ENCODE results near the gene CAMTA1.

The CAMTA1 gene

DNA sequence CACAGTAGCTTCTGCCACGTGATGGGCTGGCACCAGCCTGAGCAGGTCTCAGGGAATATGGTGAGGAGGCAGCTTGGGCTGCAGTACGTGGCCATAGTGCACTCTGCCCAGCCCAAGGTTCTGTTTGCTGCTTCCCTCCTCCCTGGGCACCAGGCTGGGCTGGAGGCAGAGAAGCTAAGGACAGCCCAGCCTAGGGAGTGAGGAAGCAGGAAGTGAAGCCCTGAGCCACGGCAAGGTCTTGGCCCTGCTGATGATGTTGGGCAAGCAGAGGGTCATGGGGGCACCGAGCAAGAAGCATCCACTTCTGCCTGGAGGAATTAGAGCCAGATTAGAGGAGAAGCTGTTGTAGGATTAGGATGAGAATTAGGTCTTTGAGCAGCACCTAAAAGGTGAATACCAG lies 659.1 kb downstream of the CAMTA1 start:
- H3K9me3 Mint-ChIP-seq: no peaks in the 10 kb centered on the region

DNA sequence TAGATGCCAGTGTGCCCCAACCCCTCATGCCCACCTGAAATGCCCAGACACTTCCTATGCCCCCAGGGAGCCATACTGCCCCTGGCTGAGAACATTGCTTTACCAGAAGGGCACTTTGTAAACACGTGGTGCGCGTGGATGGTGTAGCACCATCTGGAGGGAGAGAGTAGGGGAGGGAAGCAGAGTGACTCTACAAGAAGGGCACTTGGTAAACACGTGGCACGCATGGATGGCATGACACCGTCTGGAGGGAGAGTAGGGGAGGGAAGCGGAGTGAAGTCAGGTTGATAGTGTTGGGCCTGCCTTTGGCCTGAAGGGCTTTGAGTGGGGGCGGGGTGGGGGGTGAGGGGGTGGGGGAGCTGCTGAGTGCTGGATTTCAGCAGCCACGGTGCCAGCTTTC lies 661.8 kb downstream of the CAMTA1 start:
- H3K36me3 Mint-ChIP-seq: no peaks in the 10 kb centered on the region
- no peak overlapping the region for H3K4me3 Mint-ChIP-seq
- ATAC-seq: no peak
- H3K9me3 Mint-ChIP-seq: no peaks in the 10 kb centered on the region
- H3K4me1 Mint-ChIP-seq: no peaks in the 10 kb centered on the region
- no peak overlapping the region for H3K27ac Mint-ChIP-seq
- no peaks in the 10 kb centered on the region for H3K27me3 Mint-ChIP-seq

More for the DNA sequence above, 659.1 kb downstream of the CAMTA1 start:
- H3K36me3 Mint-ChIP-seq: no peaks in the 10 kb centered on the region
- H3K27me3 Mint-ChIP-seq: no peaks in the 10 kb centered on the region
- no peaks in the 10 kb centered on the region for H3K4me1 Mint-ChIP-seq
- ATAC-seq: no peak
- H3K4me3 Mint-ChIP-seq: no peak overlapping the region
- H3K27ac Mint-ChIP-seq: no peak overlapping the region

DNA sequence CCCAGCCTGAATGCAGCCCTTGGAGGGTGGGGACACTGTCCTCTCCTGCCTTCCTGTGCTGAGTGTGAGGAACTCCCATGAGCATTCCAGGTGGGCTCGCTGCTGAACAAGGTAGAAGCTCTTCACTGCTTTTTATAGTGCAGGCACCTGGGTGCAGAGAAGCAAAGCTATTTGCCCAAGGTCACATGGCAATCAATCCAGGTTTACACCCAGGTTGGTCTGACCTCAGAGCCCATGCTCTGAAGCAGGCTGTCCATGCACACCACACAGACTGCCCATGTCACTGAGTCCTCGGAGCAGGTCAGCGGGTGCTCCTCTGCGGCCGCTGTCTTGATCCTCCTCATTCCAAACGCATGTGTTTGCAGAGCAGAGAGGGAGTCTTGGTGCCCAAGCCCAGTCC lies 662.5 kb downstream of the CAMTA1 start:
- Mint-ChIP-seq H3K9me3 (no peaks in the 10 kb centered on the region), H3K27me3 (no peaks in the 10 kb centered on the region), H3K4me3 (no peak overlapping the region), H3K4me1 (no peaks in the 10 kb centered on the region), H3K36me3 (no peaks in the 10 kb centered on the region), H3K27ac (no peak overlapping the region)
- ATAC-seq: no peak

DNA sequence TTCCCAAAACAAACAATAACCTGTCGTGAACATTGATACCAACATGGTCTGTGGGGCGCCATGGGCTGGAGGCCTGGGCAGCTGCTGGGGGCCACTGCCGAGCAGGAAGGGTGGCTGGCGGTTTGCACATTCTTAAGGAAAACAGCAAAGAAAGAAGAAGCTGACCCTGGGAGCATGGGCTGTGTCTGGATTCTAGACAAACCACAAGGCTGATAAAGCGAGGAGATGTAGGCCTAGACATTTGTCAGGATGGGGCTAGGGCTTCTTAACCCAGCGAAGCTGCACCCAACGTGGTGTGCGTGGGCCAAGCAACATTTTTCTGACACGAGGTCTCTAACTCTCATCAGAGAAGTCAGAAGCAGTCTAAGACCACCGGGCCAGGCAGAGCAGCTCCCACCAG lies 663.7 kb downstream of the CAMTA1 start:
- Mint-ChIP-seq H3K9me3 (no peaks in the 10 kb centered on the region), H3K27ac (no peak overlapping the region), H3K4me3 (no peak overlapping the region), H3K4me1 (no peaks in the 10 kb centered on the region), H3K27me3 (no peaks in the 10 kb centered on the region), H3K36me3 (no peaks in the 10 kb centered on the region)
- no peak for ATAC-seq

DNA sequence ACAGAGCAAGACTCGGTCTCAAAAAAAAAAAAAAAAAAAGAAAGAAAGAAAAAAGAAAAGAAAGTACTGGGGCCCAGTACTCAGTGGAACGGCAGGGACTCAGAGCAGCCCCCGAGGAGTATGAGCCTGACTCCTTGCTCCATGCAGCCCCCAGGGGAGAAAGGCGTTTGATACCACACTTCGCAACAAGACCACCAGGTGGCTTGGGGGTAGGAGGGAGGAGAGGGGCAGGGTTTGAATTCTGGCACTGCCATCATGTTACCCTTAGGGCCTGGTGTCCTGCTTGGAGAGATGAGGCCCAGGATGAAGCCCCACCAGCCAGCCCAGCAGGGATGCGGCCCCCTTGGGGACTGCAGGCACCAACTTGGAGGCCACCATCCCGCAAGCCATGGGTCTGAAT lies 664.5 kb downstream of the CAMTA1 start:
- Mint-ChIP-seq H3K27me3 (no peaks in the 10 kb centered on the region), H3K27ac (no peak overlapping the region), H3K36me3 (no peaks in the 10 kb centered on the region), H3K4me1 (no peaks in the 10 kb centered on the region), H3K4me3 (no peak overlapping the region), H3K9me3 (no peaks in the 10 kb centered on the region)
- no peak for ATAC-seq

DNA sequence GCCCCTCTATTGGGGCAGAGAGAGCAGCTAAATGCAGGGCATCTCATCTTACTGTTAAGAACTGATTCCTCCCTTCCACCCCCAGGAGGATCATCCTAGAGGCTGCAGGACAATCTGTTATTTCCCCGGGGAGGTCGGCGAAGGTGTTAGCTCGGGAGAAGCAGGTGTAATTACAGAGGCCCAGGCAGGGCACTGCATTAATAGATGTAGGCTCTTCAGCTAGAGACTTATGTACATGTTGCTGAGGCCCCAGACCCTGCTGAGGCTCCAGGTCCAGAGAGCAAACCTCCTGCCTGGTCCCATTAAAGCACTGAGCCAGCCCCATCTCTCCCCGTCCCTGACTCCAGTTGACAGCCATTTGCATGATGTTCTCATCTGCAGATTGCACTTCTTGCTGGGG lies 665.6 kb downstream of the CAMTA1 start:
- Mint-ChIP-seq H3K27me3 (no peaks in the 10 kb centered on the region), H3K4me3 (no peak overlapping the region), H3K27ac (no peak overlapping the region), H3K9me3 (no peaks in the 10 kb centered on the region), H3K36me3 (no peaks in the 10 kb centered on the region), H3K4me1 (no peaks in the 10 kb centered on the region)
- ATAC-seq: no peak

DNA sequence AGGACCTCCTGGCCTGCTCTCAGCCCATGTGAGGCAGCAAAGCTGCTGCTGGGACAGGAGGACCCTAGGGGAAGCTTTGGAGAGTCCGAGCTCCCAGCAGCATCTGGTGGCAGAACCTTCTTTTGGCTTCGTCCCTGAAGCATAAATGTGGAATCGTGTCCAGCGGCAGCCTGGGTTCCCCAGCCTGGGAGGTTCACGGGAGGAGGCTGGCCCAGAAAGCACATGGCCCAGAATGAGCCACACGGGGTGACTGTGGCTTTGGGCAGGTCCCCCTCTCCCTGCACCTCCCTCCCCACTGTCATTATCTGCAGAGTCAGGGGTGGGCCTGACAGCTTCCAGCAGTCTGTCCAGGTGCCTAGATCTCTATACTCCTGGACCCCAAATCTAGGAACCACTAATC lies 667.8 kb downstream of the CAMTA1 start:
- no peaks in the 10 kb centered on the region for H3K36me3 Mint-ChIP-seq
- no peak for ATAC-seq
- H3K4me1 Mint-ChIP-seq: no peaks in the 10 kb centered on the region
- H3K27ac Mint-ChIP-seq: no peak overlapping the region
- H3K4me3 Mint-ChIP-seq: no peak overlapping the region
- peaks cover 8% of the 10 kb centered on the region for H3K27me3 Mint-ChIP-seq
- no peaks in the 10 kb centered on the region for H3K9me3 Mint-ChIP-seq

DNA sequence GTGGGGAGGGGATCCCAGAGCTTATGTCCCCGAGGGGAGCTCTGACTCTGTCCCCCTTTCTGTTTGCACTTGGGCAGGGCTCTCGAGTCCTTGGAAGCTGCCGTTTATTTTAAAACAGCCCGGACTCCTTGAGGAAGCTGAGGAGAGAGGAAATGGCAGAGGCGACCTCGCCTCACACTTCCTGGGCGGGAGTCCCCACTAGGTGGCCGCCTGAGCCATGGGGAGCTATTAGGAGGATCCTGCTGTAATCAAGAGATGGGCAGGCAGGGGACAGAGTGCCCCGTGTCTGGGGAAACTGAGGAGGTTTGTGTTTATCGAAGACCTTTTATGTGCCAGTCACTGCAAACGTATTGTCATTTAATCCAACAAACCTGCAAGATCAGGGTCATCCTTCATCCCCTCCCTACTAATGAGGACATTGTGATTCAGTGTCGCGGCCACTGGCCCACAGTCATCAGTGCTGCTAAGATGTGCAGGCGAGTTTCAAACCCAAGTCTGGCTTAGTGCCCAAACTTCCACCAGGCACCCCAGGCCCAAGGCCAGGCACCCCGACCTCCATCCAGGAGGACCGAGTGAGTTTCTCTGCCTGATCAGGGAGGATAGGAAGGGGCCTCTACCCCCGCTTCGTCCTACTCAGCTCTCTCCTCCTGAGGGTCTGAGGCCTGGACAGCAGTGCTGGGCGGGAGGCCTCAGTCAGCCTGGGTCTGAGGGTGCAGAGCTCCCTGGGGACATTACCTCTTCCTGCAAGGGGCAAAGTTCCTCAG lies 669.0 kb downstream of the CAMTA1 start:
- Mint-ChIP-seq H3K9me3 (no peaks in the 10 kb centered on the region), H3K4me3 (no peak overlapping the region), H3K4me1 (no peaks in the 10 kb centered on the region), H3K27ac (no peak overlapping the region), H3K27me3 (peaks cover 11% of the 10 kb centered on the region), H3K36me3 (no peaks in the 10 kb centered on the region)
- ATAC-seq: no peak

DNA sequence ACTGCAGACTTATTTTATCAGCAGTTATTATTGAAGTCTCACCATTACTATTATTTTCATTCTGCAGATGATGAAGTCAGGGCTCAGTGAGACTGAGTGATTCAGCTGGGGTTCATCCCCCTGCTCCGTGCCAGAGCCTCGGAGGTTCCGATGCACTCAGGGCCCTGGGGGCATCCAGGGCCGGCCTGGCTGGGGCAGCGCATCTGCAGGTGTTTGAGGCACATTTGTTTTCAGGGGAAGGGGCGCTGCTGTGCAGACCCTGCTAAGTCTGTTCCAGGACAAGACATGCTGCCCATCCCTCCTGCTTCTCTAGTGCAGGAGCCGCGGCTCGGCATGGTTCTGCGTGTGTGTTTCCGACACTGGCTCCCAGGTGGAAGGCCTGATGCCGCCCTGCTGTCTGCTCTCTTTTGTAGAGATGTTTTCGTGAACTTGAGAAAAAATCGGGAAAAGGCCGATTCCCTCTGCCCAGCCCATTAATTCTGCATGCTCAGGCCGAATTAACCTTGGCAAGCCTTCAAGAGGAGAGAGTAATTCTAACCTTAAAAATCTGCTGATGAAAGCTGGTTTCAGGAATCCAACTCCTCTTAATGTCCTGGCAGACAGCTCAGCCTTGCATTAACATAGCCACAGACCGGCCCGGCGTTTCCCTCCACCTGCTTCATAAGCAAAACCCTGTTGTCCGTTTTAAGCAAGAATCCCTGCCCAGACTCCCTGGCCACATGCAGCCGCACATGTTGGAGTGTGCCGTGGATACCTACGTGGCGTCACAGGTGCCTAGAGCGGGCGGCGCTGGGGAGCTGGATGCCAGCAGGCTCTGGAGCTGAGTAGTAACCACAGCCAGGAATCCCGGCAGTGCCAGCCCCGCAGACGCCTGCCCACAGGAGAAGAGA lies 669.9 kb downstream of the CAMTA1 start:
- no peaks in the 10 kb centered on the region for H3K9me3 Mint-ChIP-seq
- no peak for ATAC-seq
- no peak overlapping the region for H3K27ac Mint-ChIP-seq
- H3K4me1 Mint-ChIP-seq: no peaks in the 10 kb centered on the region
- H3K36me3 Mint-ChIP-seq: no peaks in the 10 kb centered on the region
- peaks cover 11% of the 10 kb centered on the region for H3K27me3 Mint-ChIP-seq
- H3K4me3 Mint-ChIP-seq: no peak overlapping the region

DNA sequence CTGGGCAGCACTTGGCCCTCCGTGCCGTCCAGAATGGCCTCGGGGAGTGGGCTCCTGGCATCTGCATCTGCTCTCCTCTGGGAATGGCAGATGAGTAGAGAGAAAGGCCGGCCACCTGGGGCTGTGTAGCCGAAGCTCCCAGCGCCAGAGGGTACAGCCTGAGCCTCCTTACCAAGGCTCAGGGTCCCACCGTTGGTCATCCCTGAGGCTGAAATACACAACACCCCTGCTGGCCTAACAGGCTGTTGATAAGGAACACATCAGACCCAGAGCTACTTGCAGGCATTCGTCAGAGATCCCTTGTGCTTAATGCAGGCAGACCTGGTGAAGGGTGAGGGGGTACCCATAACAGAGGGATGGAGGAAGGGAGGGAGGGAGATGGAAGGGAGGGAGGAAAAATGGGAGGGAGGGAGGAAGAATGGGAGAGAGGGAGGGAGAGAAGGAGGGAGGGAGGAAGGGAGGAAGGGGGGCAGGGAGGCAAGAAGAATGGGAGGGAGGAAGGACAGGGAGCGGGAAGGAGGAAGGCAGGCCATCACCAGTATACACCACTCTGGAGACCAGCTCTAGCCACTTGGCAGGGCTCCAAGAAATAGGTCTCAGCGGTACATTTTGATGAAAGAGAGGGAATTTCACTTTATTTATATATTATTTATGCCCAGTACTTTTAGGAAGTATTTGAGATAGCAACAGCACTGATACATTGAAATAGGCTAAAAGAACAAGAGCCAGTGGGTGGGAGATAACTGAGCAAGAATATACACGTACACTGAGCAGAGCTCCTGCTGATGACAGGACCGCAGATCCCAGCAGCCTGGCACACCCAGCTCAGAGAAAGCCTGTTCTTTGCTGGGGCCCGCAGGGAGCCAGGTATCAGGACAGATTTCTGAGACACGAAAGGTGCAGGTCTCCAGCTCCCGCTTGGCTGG lies 670.8 kb downstream of the CAMTA1 start:
- Mint-ChIP-seq H3K4me3 (no peak overlapping the region), H3K36me3 (no peaks in the 10 kb centered on the region), H3K9me3 (no peaks in the 10 kb centered on the region), H3K27ac (no peak overlapping the region), H3K27me3 (peaks cover 11% of the 10 kb centered on the region), H3K4me1 (no peaks in the 10 kb centered on the region)
- ATAC-seq: no peak

DNA sequence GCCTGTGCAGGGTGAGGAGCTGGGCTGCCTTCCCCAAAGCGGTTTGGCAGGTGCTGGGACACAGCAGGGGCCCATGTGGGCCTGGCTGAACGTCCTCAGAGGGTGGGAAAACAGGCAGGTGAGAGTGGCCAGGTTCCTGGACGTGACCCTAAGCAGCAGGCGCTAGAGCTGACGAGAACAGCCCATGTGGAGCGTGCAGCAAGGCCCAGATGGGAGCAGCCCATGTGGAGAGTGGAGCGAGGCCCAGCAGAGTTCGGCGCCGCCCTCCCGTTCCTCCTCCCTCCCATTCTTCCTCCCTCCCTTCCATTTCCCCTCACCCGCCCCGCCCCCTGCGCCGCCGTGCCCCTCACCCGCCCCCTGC lies 671.4 kb downstream of the CAMTA1 start:
- H3K36me3 Mint-ChIP-seq: no peaks in the 10 kb centered on the region
- no peak overlapping the region for H3K4me3 Mint-ChIP-seq
- H3K4me1 Mint-ChIP-seq: no peaks in the 10 kb centered on the region
- H3K9me3 Mint-ChIP-seq: no peaks in the 10 kb centered on the region
- no peak overlapping the region for H3K27ac Mint-ChIP-seq
- H3K27me3 Mint-ChIP-seq: peaks cover 11% of the 10 kb centered on the region
- no peak for ATAC-seq

DNA sequence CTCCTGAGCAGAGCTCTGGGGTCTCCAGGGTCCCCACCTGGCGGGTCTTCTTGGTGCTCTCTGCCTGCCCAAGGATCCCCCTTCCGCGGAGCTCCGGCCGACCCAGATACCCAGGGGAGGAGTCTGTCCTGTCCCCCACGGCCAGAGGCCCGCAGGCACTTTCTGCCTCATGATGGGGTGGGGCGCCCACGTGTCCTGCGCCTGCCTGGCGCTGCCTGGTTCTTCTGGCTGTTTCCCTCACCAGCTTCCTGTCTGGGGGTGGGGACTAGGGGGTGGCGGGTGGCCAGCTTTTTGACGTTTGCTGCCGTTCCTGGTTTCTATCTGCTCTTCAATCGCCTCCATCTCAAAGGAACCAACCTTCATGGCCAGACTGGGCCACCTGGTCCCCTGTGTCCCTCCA lies 672.6 kb downstream of the CAMTA1 start:
- H3K27me3 Mint-ChIP-seq: peaks cover 11% of the 10 kb centered on the region
- no peak overlapping the region for H3K27ac Mint-ChIP-seq
- H3K4me1 Mint-ChIP-seq: no peaks in the 10 kb centered on the region
- H3K9me3 Mint-ChIP-seq: no peaks in the 10 kb centered on the region
- ATAC-seq: no peak
- no peaks in the 10 kb centered on the region for H3K36me3 Mint-ChIP-seq
- no peak overlapping the region for H3K4me3 Mint-ChIP-seq

DNA sequence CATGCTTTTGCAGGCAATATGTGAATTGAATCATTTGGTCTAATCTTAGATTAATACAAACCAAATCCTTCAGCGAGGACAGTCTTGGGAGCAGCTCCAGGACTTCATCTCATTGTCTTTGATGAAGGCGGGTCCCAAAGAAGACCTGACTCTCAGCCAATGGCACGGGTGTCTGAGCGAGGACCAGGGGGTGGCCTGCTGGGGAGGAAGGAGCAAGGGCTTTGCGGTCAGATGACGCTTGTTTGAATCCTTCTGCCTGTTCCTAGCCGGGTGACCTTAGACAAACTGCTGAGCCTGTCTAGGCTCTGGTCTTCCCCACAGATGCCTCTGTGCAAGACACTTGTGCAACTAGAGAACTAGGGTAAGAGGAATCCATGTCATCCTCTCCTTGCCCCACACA lies 673.7 kb downstream of the CAMTA1 start:
- no peak overlapping the region for H3K27ac Mint-ChIP-seq
- no peak overlapping the region for H3K4me3 Mint-ChIP-seq
- H3K27me3 Mint-ChIP-seq: peaks cover 11% of the 10 kb centered on the region
- no peaks in the 10 kb centered on the region for H3K9me3 Mint-ChIP-seq
- H3K4me1 Mint-ChIP-seq: no peaks in the 10 kb centered on the region
- no peak for ATAC-seq
- H3K36me3 Mint-ChIP-seq: no peaks in the 10 kb centered on the region

DNA sequence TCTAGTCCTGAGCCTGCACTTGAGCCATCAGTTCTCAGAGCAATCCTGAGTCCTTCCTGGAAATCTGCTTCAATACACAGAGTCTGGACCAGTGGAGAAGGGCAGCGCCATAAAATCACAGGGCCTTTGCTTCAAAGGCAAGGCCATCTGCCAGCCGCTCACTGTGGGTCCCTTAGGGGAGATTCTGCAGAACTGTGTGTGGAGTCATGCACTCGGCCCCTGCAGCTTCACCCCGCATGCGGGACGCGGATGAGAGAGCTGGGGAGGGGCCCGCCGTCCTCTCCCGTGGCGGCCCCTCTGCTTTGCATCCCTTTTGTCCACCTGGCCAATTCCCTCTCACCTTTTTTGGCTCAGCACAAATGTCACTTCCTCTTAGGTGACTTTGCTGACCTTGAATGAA lies 674.7 kb downstream of the CAMTA1 start:
- Mint-ChIP-seq H3K36me3 (no peaks in the 10 kb centered on the region), H3K27ac (no peak overlapping the region), H3K4me1 (no peaks in the 10 kb centered on the region), H3K4me3 (no peak overlapping the region), H3K9me3 (no peaks in the 10 kb centered on the region), H3K27me3 (peaks cover 11% of the 10 kb centered on the region)
- ATAC-seq: no peak

DNA sequence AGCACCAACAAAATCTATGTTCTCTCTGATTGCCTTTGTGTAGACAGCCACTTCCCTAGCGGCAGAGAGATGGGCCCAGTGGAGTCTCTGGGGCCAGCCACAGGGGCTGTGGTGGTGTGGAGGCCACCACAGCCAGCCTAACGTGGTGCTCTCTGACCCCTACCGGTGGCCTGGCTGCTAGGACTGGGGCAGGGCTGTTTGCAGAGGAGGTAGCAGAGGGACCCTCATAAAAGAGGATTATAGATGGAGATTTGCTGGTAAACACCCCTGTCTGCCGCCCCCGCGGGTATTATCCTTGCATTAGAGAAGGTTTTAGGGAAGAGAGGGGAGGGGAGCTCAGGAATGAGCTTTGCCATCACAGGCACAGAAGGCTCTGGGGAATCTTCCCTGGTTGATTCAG lies 675.6 kb downstream of the CAMTA1 start:
- Mint-ChIP-seq H3K9me3 (no peaks in the 10 kb centered on the region), H3K27me3 (peaks cover 11% of the 10 kb centered on the region), H3K4me1 (no peaks in the 10 kb centered on the region), H3K4me3 (no peak overlapping the region), H3K27ac (no peak overlapping the region), H3K36me3 (no peaks in the 10 kb centered on the region)
- no peak for ATAC-seq
